Measurements from ENCODE around the gene APOF. TPM values are rescaled to one million over a fixed set of nuclear protein-coding genes. Genes with fewer than 3 reads are reported as not detected.
"Not testable (repeated sequence)": the region's sequence is repeated elsewhere in the genome, so short reads cannot be mapped to it uniquely, and the experiment has no call there.

The APOF gene
- total and polyA plus RNA-seq, 4 donors, result 0.50 TPM; not detected in 3

- H3K4me3 ChIP-seq (ENCODE audit: low read length in 2 of 2), result no peak overlapping the region
- intact Hi-C loops (cut with DNase I), result no loop called here
- H3K27me3 ChIP-seq (ENCODE audit: control insufficient read depth in 1 of 2, insufficient read depth in 2 of 2, low read length in 1 of 2), result no peaks in the 10 kb centered on the region
- no peaks in the 10 kb centered on the region for H3K9me3 ChIP-seq (ENCODE audit: control insufficient read depth, low read length)
- H3K36me3 ChIP-seq (ENCODE audit: control insufficient read depth in 1 of 2, insufficient read depth in 2 of 2, low read length in 1 of 2), result no peaks in the 10 kb centered on the region
- no peak for ATAC-seq (ENCODE audit: low FRiP score)
- H3K27ac ChIP-seq (ENCODE audit: low read depth in 1 of 2, low read length in 2 of 2), result no peak overlapping the region
- no peak for DNase-seq
- WGBS, 2 donors, result 81 to 84% methylated on average over 8 of the region's 8 CpGs
- H3K4me1 ChIP-seq (ENCODE audit: control insufficient read depth in 1 of 2, insufficient read depth in 2 of 2, low read length in 2 of 2), result no peaks in the 10 kb centered on the region
These were observed 24.9 kb downstream of the APOF start for GRCh38 chr12:56337753-56338251.

GRCh38 chr12:56336361-56337167 is 26.1 kb downstream of the APOF start:
- no peaks in the 10 kb centered on the region for H3K9me3 ChIP-seq (ENCODE audit: control insufficient read depth, low read length)
- H3K4me1 ChIP-seq (ENCODE audit: control insufficient read depth in 1 of 2, insufficient read depth in 2 of 2, low read length in 2 of 2), result no peaks in the 10 kb centered on the region
- H3K27ac ChIP-seq (ENCODE audit: low read depth in 1 of 2, low read length in 2 of 2), result no peak overlapping the region
- no peaks in the 10 kb centered on the region for H3K27me3 ChIP-seq (ENCODE audit: control insufficient read depth in 1 of 2, insufficient read depth in 2 of 2, low read length in 1 of 2)
- DNase-seq (peak; percentile 44 to 53), ATAC-seq (ENCODE audit: low FRiP score) (no peak)
- H3K4me3 ChIP-seq (ENCODE audit: low read length in 2 of 2), result no peak overlapping the region
- intact Hi-C loops (cut with DNase I), result no loop called here
- WGBS, 2 donors, result 83 to 85% methylated on average over 9 of the region's 9 CpGs
- H3K36me3 ChIP-seq (ENCODE audit: control insufficient read depth in 1 of 2, insufficient read depth in 2 of 2, low read length in 1 of 2), result no peaks in the 10 kb centered on the region

- DNase-seq; H3K27me3 ChIP-seq (ENCODE audit: control insufficient read depth in 1 of 2, insufficient read depth in 2 of 2, low read length in 1 of 2); H3K36me3 ChIP-seq (ENCODE audit: control insufficient read depth in 1 of 2, insufficient read depth in 2 of 2, low read length in 1 of 2); intact Hi-C loops (cut with DNase I); H3K4me1 ChIP-seq (ENCODE audit: control insufficient read depth in 1 of 2, insufficient read depth in 2 of 2, low read length in 2 of 2); ATAC-seq (ENCODE audit: low FRiP score); H3K9me3 ChIP-seq (ENCODE audit: control insufficient read depth, low read length); H3K4me3 ChIP-seq (ENCODE audit: low read length in 2 of 2); H3K27ac ChIP-seq (ENCODE audit: low read depth in 1 of 2, low read length in 2 of 2): not testable (repeated sequence)
- 95 to 96% methylated on average over 8 of the region's 8 CpGs for WGBS, 2 donors
These were observed 27.1 kb downstream of the APOF start for GRCh38 chr12:56335527-56335926.

- Histone ChIP-seq H3K4me1 (ENCODE audit: control insufficient read depth in 1 of 2, insufficient read depth in 2 of 2, low read length in 2 of 2) (no peaks in the 10 kb centered on the region), H3K27me3 (ENCODE audit: control insufficient read depth in 1 of 2, insufficient read depth in 2 of 2, low read length in 1 of 2) (no peaks in the 10 kb centered on the region), H3K36me3 (ENCODE audit: control insufficient read depth in 1 of 2, insufficient read depth in 2 of 2, low read length in 1 of 2) (no peaks in the 10 kb centered on the region), H3K27ac (ENCODE audit: low read depth in 1 of 2, low read length in 2 of 2) (peak overlapping the region; percentile 82 to 83), H3K9me3 (ENCODE audit: control insufficient read depth, low read length) (no peaks in the 10 kb centered on the region), H3K4me3 (ENCODE audit: low read length in 2 of 2) (peak overlapping the region; percentile 55 to 65)
- ATAC-seq (ENCODE audit: low FRiP score) (no peak), DNase-seq (no peak)
- WGBS, 2 donors, result 5% methylated on average over 6 of the region's 6 CpGs
- intact Hi-C loops (cut with DNase I), result no loop called here
These were observed 28.2 kb downstream of the APOF start for GRCh38 chr12:56334490-56334793.

GRCh38 chr12:56333679-56334489 is 28.8 kb downstream of the APOF start, which contains the start of gene PAN2:
Gene PAN2, minus strand, starts transcription at chr12:56334000. Its CDS starts 906 bp downstream, at chr12:56333094.
- Histone ChIP-seq H3K27ac (ENCODE audit: low read depth in 1 of 2, low read length in 2 of 2) (peak within 1 kb of the TSS; percentile 84 to 87), H3K9me3 (ENCODE audit: control insufficient read depth, low read length) (no peaks in the 10 kb centered on the region), H3K4me1 (ENCODE audit: control insufficient read depth in 1 of 2, insufficient read depth in 2 of 2, low read length in 2 of 2) (no peaks in the 10 kb centered on the region), H3K4me3 (ENCODE audit: low read length in 2 of 2) (peak within 1 kb of the TSS; percentile 55 to 65), H3K27me3 (ENCODE audit: control insufficient read depth in 1 of 2, insufficient read depth in 2 of 2, low read length in 1 of 2) (no peaks in the 10 kb centered on the region), H3K36me3 (ENCODE audit: control insufficient read depth in 1 of 2, insufficient read depth in 2 of 2, low read length in 1 of 2) (no peaks in the 10 kb centered on the region)
- intact Hi-C loops (cut with DNase I), result no loop called here
- peak; percentile 97 for DNase-seq
- 0 to 1% methylated on average over 45 of the region's 45 CpGs for WGBS, 2 donors
- ATAC-seq (ENCODE audit: low FRiP score), result peak; percentile 97

GRCh38 chr12:56333197-56333678 is 29.4 kb downstream of the APOF start:
- intact Hi-C loops (cut with DNase I), result no loop called here
- H3K4me1 ChIP-seq (ENCODE audit: control insufficient read depth in 1 of 2, insufficient read depth in 2 of 2, low read length in 2 of 2), result no peaks in the 10 kb centered on the region
- no peaks in the 10 kb centered on the region for H3K36me3 ChIP-seq (ENCODE audit: control insufficient read depth in 1 of 2, insufficient read depth in 2 of 2, low read length in 1 of 2)
- ATAC-seq (ENCODE audit: low FRiP score) (peak; percentile 6), DNase-seq (no peak)
- no peaks in the 10 kb centered on the region for H3K9me3 ChIP-seq (ENCODE audit: control insufficient read depth, low read length)
- H3K27me3 ChIP-seq (ENCODE audit: control insufficient read depth in 1 of 2, insufficient read depth in 2 of 2, low read length in 1 of 2), result no peaks in the 10 kb centered on the region
- peak overlapping the region; percentile 84 to 87 for H3K27ac ChIP-seq (ENCODE audit: low read depth in 1 of 2, low read length in 2 of 2)
- H3K4me3 ChIP-seq (ENCODE audit: low read length in 2 of 2), result peak overlapping the region; percentile 45 to 55
- WGBS, 2 donors, result 24 to 29% methylated on average over 7 to 8 of the region's 8 CpGs

- Histone ChIP-seq H3K36me3 (ENCODE audit: control insufficient read depth in 1 of 2, insufficient read depth in 2 of 2, low read length in 1 of 2) (no peaks in the 10 kb centered on the region), H3K27ac (ENCODE audit: low read depth in 1 of 2, low read length in 2 of 2) (peak overlapping the region in 1 of 2 donors; percentile 8), H3K4me1 (ENCODE audit: control insufficient read depth in 1 of 2, insufficient read depth in 2 of 2, low read length in 2 of 2) (no peaks in the 10 kb centered on the region), H3K9me3 (ENCODE audit: control insufficient read depth, low read length) (no peaks in the 10 kb centered on the region), H3K4me3 (ENCODE audit: low read length in 2 of 2) (no peak overlapping the region), H3K27me3 (ENCODE audit: control insufficient read depth in 1 of 2, insufficient read depth in 2 of 2, low read length in 1 of 2) (no peaks in the 10 kb centered on the region)
- 92 to 96% methylated on average over 9 to 11 of the region's 11 CpGs for WGBS, 2 donors
- no peak for ATAC-seq (ENCODE audit: low FRiP score)
- intact Hi-C loops (cut with DNase I), result no loop called here
- no peak for DNase-seq
These were observed 30.0 kb downstream of the APOF start for GRCh38 chr12:56332512-56333196.

- H3K4me3 ChIP-seq (ENCODE audit: low read length in 2 of 2), result no peak overlapping the region
- H3K4me1 ChIP-seq (ENCODE audit: control insufficient read depth in 1 of 2, insufficient read depth in 2 of 2, low read length in 2 of 2), result no peaks in the 10 kb centered on the region
- DNase-seq (no peak), ATAC-seq (ENCODE audit: low FRiP score) (no peak)
- WGBS, 2 donors, result 93 to 94% methylated on average over 7 of the region's 7 CpGs
- no peaks in the 10 kb centered on the region for H3K9me3 ChIP-seq (ENCODE audit: control insufficient read depth, low read length)
- peaks cover 0 to 6% of the 10 kb centered on the region in 2 donors for H3K36me3 ChIP-seq (ENCODE audit: control insufficient read depth in 1 of 2, insufficient read depth in 2 of 2, low read length in 1 of 2)
- H3K27ac ChIP-seq (ENCODE audit: low read depth in 1 of 2, low read length in 2 of 2), result no peak overlapping the region
- no peaks in the 10 kb centered on the region for H3K27me3 ChIP-seq (ENCODE audit: control insufficient read depth in 1 of 2, insufficient read depth in 2 of 2, low read length in 1 of 2)
- intact Hi-C loops (cut with DNase I), result no loop called here
These were observed 31.6 kb downstream of the APOF start for GRCh38 chr12:56330936-56331490.
